Activated CD8-positive, alpha-beta T cell treated with anti-CD3 and anti-CD28 coated beads for 36 hours (primary cell): ENCODE results near the gene GALNT8. TPM values are rescaled to one million over a fixed set of nuclear protein-coding genes. Genes with fewer than 3 reads are reported as not detected.

Source experiments
- ATAC-seq: fragments of 200-7000 bp; cut with Tn5 transposase; one replicate; pipeline ENCODE4 v1.10.0; 2021; ENCODE audit warnings: mild to moderate bottlenecking, moderate library complexity
- CTCF ChIA-PET: fragments of 350-600 bp; sonication (Branson Sonifier 250); formaldehyde crosslinking; loops from one replicate; lab custom pipeline; 2021; ENCODE audit warnings: antibody characterized with exemption; lab: Charles Lee
- POLR2A ChIA-PET: fragments of 350-600 bp; sonication (Branson Sonifier 250); formaldehyde crosslinking; loops from one replicate; lab custom pipeline; 2021; ENCODE audit warnings: antibody characterized with exemption; lab: Charles Lee
- DNase-seq: peaks from one replicate; pipeline ENCODE4 v3.0.0-alpha.2; 2020
- H3K27ac Mint-ChIP-seq: one replicate; pipeline ENCODE4 v1.8.0; 2021; ENCODE audit warnings: mild to moderate bottlenecking, mixed read lengths
- H3K27me3 Mint-ChIP-seq: one replicate; pipeline ENCODE4 v1.8.0; 2021; ENCODE audit warnings: mixed read lengths
- H3K36me3 Mint-ChIP-seq: one replicate; pipeline ENCODE4 v1.8.0; 2021; ENCODE audit warnings: low read depth, mixed read lengths
- H3K4me1 Mint-ChIP-seq: one replicate; pipeline ENCODE4 v1.8.0; 2021; ENCODE audit warnings: low read depth, mixed read lengths
- H3K4me3 Mint-ChIP-seq: one replicate; pipeline ENCODE4 v1.8.0; 2021; ENCODE audit warnings: mild to moderate bottlenecking, moderate library complexity, mixed read lengths
- H3K9me3 Mint-ChIP-seq: one replicate; pipeline ENCODE4 v1.8.0; 2021; ENCODE audit warnings: mixed read lengths
- CTCF ChIP-seq: fragments of 200-600 bp; IDR thresholded peaks from one replicate; pipeline ENCODE4 v1.8.0; 2022; ENCODE audit warnings: antibody characterized with exemption, mild to moderate bottlenecking
- intact Hi-C: fragments of 100-400 bp; cut with micrococcal nuclease; formaldehyde crosslinking; loops from one replicate; pipeline ENCODE4 v1.10.0; 2022
- total RNA-seq, 2 experiments: library from RNA; stranded (reverse); gene quantifications; one replicate each; pipeline ENCODE4 v1.2.3, GENCODE V29; 2021

GALNT8 gene
- total RNA-seq, 2 experiments from 2014 or later, result 0.38 to 0.60 TPM

- no peak overlapping the region for H3K4me3 Mint-ChIP-seq
- ChIA-PET POLR2A (no interaction called here), CTCF (interaction anchor here (1.3 kb wide), 1 partner anchor 55 kb away, joined by 4 read pairs; no protein-coding TSS in a partner anchor)
- ATAC-seq, result no peak
- H3K9me3 Mint-ChIP-seq, result no peaks in the 10 kb centered on the region
- intact Hi-C loops, result no loop called here
- no peak for DNase-seq
- no peak overlapping the region for H3K27ac Mint-ChIP-seq
- TF ChIP-seq CTCF, result no peak
- H3K27me3 Mint-ChIP-seq, result peaks cover 15% of the 10 kb centered on the region
- no peaks in the 10 kb centered on the region for H3K36me3 Mint-ChIP-seq
- no peaks in the 10 kb centered on the region for H3K4me1 Mint-ChIP-seq
Observed at GRCh38 chr12:4800555-4800954, 80.4 kb downstream of the GALNT8 start.

- ATAC-seq (no peak), DNase-seq (no peak)
- ChIA-PET POLR2A (no interaction called here), CTCF (interaction anchor here (0.7 to 2.6 kb wide), 3 partner anchors 45 to 1213 kb away, joined by 3 to 9 read pairs (median 4); no protein-coding TSS in a partner anchor)
- TF ChIP-seq CTCF, result no peak
- peaks cover 15% of the 10 kb centered on the region for H3K27me3 Mint-ChIP-seq
- H3K4me1 Mint-ChIP-seq, result peaks cover 15% of the 10 kb centered on the region
- H3K9me3 Mint-ChIP-seq, result no peaks in the 10 kb centered on the region
- H3K27ac Mint-ChIP-seq, result no peak overlapping the region
- intact Hi-C loops, result no loop called here
- no peak overlapping the region for H3K4me3 Mint-ChIP-seq
- H3K36me3 Mint-ChIP-seq, result no peaks in the 10 kb centered on the region
Observed at GRCh38 chr12:4802841-4803240, 82.6 kb downstream of the GALNT8 start.

- Mint-ChIP-seq H3K27me3 (peaks cover 36% of the 10 kb centered on the region), H3K36me3 (no peaks in the 10 kb centered on the region), H3K4me3 (no peak overlapping the region), H3K4me1 (peaks cover 28% of the 10 kb centered on the region), H3K9me3 (no peaks in the 10 kb centered on the region), H3K27ac (no peak overlapping the region)
- no peak for TF ChIP-seq CTCF
- intact Hi-C loops, result no loop called here
- ATAC-seq (peak; percentile 18), DNase-seq (no peak)
- ChIA-PET CTCF (interaction anchor here (0.7 to 2.1 kb wide), 2 partner anchors 22 to 51 kb away, joined by 3 to 6 read pairs; no protein-coding TSS in a partner anchor), POLR2A (no interaction called here)
Observed at GRCh38 chr12:4806439-4807115, 86.4 kb downstream of the GALNT8 start.

- no peak for DNase-seq
- no peak overlapping the region for H3K4me3 Mint-ChIP-seq
Observed at GRCh38 chr12:4807116-4807783, 87.0 kb downstream of the GALNT8 start.

More at GRCh38 chr12:4807116-4807783, 87.0 kb downstream of the GALNT8 start:
- intact Hi-C loops, result no loop called here
- ATAC-seq, result peak; percentile 41
- H3K27ac Mint-ChIP-seq, result no peak overlapping the region
- H3K4me1 Mint-ChIP-seq, result peaks cover 28% of the 10 kb centered on the region
- no peak for TF ChIP-seq CTCF
- H3K9me3 Mint-ChIP-seq, result no peaks in the 10 kb centered on the region
- H3K27me3 Mint-ChIP-seq, result peaks cover 37% of the 10 kb centered on the region
- ChIA-PET CTCF (interaction anchor here (0.7 to 2.1 kb wide), 2 partner anchors 21 to 51 kb away, joined by 3 to 6 read pairs; no protein-coding TSS in a partner anchor), POLR2A (no interaction called here)
- H3K36me3 Mint-ChIP-seq, result no peaks in the 10 kb centered on the region
